Lower lobe of right lung (tissue), 2 donors: ENCODE measurements around the gene SBSN. TPM values are rescaled to one million over a fixed set of nuclear protein-coding genes. Genes with fewer than 3 reads are reported as not detected.

Experiments used
- ATAC-seq, 2 donors: fragments of 200-7000 bp; cut with Tn5 transposase; one replicate each; pipeline ENCODE4 v1.9.1; 2020 to 2022; ENCODE audit warnings: mild to moderate bottlenecking in 2 of 2, moderate library complexity in 2 of 2
- DNase-seq: peaks from one replicate; pipeline ENCODE4 v3.0.0-alpha.2; 2020
- H3K27ac ChIP-seq: fragments of 200-600 bp; one replicate; pipeline ENCODE4 v1.8.0; 2022
- H3K27me3 ChIP-seq: fragments of 200-600 bp; one replicate; pipeline ENCODE4 v1.8.0; 2022; ENCODE audit warnings: low read depth
- H3K36me3 ChIP-seq: fragments of 200-600 bp; one replicate; pipeline ENCODE4 v1.8.0; 2022; ENCODE audit warnings: mild to moderate bottlenecking
- H3K4me1 ChIP-seq: fragments of 200-600 bp; one replicate; pipeline ENCODE4 v1.8.0; 2022
- H3K4me3 ChIP-seq: fragments of 200-600 bp; one replicate; pipeline ENCODE4 v1.8.0; 2022; ENCODE audit warnings: mild to moderate bottlenecking
- H3K9me3 ChIP-seq: fragments of 200-600 bp; one replicate; pipeline ENCODE4 v1.8.0; 2022
- intact Hi-C: fragments of 100-400 bp; cut with DNase I; formaldehyde crosslinking; loops from one replicate; pipeline ENCODE4 v1.11.0; 2022
- total RNA-seq: library from RNA; stranded (reverse); fragmentation: NEBNext Ultra II Directional; extraction: Animal tissue kit (Norgen Biotek cat#: 25700); gene quantifications from one replicate; pipeline ENCODE4 v1.2.1, GENCODE V29; 2021
- TF ChIP-seq, protein P1 (sequence below): fragments of 200-600 bp; IDR thresholded peaks from one replicate; pipeline ENCODE4 v1.8.0; 2022; ENCODE audit warnings: antibody characterized with exemption, mild to moderate bottlenecking
- donor health status: DM: no; HTN: yes; CAD: no; lungs with severe emphysema.

The SBSN gene
- total RNA-seq, 1 donor from 2014 or later: not detected

DNA sequence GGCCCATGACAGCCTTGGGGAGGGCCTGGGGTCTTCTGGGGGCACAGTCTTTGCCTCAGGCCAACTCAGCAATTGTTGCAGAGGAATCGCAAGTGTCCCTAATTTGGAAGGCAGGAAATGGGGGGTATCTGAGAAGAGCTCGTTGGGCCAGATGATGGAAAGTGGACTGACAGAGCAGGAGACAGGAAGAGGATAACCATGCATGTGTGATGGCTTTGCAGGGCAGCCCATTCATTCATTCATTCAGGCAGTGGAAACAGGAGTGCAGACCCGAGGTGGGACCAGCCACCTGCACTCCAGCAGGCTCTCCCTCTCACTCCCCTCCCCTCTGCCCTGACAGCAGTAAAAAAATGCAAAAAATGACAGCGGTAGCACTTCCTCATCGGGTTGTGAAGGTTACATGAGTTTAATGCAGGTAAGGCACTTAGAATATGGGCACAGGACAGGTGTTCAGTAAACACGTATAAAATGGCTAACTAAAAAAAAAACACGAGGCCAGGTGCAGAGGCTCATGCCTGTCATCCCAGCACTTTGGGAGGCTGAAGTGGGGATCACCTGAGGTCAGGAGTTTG, 12.3 kb upstream of the SBSN start:
- H3K4me3 ChIP-seq: no peak overlapping the region
- DNase-seq (no peak), ATAC-seq (no peak)
- no peaks in the 10 kb centered on the region for H3K27me3 ChIP-seq
- peaks cover 7% of the 10 kb centered on the region for H3K4me1 ChIP-seq
- H3K36me3 ChIP-seq: no peaks in the 10 kb centered on the region
- no peak overlapping the region for H3K27ac ChIP-seq
- H3K9me3 ChIP-seq: no peaks in the 10 kb centered on the region
- TF ChIP-seq, protein P1, sequence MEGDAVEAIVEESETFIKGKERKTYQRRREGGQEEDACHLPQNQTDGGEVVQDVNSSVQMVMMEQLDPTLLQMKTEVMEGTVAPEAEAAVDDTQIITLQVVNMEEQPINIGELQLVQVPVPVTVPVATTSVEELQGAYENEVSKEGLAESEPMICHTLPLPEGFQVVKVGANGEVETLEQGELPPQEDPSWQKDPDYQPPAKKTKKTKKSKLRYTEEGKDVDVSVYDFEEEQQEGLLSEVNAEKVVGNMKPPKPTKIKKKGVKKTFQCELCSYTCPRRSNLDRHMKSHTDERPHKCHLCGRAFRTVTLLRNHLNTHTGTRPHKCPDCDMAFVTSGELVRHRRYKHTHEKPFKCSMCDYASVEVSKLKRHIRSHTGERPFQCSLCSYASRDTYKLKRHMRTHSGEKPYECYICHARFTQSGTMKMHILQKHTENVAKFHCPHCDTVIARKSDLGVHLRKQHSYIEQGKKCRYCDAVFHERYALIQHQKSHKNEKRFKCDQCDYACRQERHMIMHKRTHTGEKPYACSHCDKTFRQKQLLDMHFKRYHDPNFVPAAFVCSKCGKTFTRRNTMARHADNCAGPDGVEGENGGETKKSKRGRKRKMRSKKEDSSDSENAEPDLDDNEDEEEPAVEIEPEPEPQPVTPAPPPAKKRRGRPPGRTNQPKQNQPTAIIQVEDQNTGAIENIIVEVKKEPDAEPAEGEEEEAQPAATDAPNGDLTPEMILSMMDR: no peak
- intact Hi-C loops: no loop called here

DNA sequence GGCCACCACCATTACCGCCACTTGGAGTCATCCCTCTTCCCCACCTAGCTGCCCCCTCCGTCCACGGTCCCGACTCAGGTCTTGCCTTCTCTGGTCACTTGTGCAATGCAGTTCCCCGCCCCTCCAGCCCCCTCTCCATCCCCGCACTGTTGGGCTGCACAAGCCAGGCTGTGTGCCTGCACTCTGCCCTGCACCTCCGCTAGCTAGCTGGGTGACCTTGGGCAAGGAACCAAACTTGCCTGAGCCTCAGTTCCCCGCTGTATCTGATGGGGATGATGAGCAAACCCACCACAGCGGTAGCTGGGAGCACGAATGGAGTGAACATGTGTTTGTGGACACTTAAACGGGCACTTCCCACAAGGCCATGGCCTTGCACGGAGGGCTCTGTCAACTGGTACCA, 11.7 kb upstream of the SBSN start:
- ATAC-seq (no peak), DNase-seq (no peak)
- intact Hi-C loops: no loop called here

DNA sequence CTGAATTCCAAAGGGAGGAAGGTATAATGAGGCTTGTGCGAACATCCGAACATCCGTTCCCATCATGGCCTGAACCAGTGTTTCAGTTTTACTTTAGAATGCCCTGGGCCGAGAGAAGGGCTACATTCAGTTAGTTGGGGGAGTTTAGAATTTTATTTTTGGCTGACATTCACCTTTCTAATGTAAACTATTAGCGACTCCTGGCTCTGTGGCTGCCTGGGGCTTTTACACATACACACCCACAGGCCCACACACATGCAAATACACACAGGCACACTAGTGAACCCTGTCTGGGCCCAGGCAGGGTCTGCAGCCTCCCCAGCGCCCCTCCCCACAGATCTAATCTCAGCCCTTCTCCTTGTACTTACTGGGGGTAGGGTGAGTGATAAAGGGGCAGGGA, 11.2 kb upstream of the SBSN start:
- H3K4me1 ChIP-seq: peaks cover under 1% of the 10 kb centered on the region
- DNase-seq (no peak), ATAC-seq (no peak)
- no peaks in the 10 kb centered on the region for H3K9me3 ChIP-seq
- H3K27ac ChIP-seq: no peak overlapping the region
- TF ChIP-seq, protein P1: no peak
- no peaks in the 10 kb centered on the region for H3K36me3 ChIP-seq
- intact Hi-C loops: no loop called here
- no peak overlapping the region for H3K4me3 ChIP-seq
- peaks cover 3% of the 10 kb centered on the region for H3K27me3 ChIP-seq

More for the DNA sequence above, 11.7 kb upstream of the SBSN start:
- Histone ChIP-seq H3K9me3 (no peaks in the 10 kb centered on the region), H3K4me1 (peaks cover 6% of the 10 kb centered on the region), H3K36me3 (no peaks in the 10 kb centered on the region), H3K27me3 (no peaks in the 10 kb centered on the region), H3K27ac (no peak overlapping the region), H3K4me3 (no peak overlapping the region)
- TF ChIP-seq, protein P1: no peak

DNA sequence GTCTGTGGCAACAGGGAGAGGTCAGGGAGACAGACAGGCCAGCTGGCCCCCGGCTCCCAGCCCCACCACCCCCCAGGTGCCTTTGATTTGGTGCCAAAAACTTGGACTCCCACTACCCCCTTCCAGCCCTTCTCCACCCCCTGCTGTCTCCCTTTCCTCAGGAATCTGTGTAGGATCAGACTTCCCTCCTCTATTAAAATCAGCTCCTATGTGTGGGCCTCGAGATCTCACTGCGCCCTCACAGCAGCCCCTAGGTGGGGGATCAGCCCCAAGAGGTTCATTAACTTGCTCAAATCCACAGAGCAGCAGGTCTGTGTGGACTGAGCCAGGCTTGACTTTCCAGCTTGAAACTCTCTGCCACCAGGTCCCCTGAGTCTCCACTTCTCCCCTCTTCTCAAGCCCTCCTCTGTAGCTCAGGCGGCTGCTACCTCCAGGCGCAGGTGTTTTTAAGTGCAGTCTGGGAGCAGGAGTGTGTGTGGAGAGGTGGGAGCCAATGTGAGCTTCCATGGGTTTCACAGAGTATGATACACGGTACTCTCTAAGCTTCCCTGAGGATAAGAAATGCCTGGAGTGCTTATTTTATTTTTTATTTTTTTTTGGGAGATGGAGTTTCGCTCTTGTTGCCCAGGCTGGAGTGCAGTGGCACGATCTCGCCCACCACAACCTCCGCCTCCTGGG, 6.8 kb upstream of the SBSN start:
- peaks cover 46% of the 10 kb centered on the region for H3K27me3 ChIP-seq
- no peaks in the 10 kb centered on the region for H3K36me3 ChIP-seq
- H3K4me1 ChIP-seq: peaks cover 10% of the 10 kb centered on the region
- intact Hi-C loops: no loop called here
- ATAC-seq (no peak), DNase-seq (no peak)
- H3K27ac ChIP-seq: no peak overlapping the region
- no peak overlapping the region for H3K4me3 ChIP-seq
- H3K9me3 ChIP-seq: no peaks in the 10 kb centered on the region
- TF ChIP-seq, protein P1: no peak

DNA sequence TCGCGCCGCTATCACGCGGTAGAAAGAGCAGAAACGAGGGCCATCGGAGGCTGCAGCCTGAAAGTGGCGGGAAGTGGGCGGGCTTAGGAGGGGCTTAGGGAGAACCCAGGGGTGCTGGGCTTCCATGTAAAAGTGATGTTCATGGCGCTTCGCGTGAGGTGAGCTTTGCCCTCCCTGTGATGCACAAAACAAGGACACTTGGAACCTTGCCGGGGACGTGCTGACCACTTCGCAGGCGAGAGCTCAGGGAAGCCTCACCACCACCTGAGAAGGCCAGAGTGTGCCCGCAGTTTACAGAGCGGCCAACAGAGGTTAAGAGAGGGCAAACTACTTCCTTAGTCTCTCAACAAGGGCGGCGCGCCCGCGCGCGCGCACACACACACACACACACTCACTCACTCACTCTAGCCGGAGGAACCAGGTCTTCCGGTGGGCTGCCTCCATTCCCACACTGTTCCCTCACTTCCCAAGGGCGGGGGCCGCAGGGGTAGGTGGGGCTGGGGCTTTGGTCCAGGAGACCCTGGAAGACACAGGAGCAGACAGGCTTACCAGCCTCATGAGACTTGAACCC, 5.8 kb upstream of the SBSN start:
- no peak overlapping the region for H3K4me3 ChIP-seq
- H3K27ac ChIP-seq: no peak overlapping the region
- peak; percentile 78 to 85 for ATAC-seq

More for the DNA sequence above, 5.8 kb upstream of the SBSN start:
- peak; percentile 72 for DNase-seq
- Histone ChIP-seq H3K9me3 (no peaks in the 10 kb centered on the region), H3K36me3 (no peaks in the 10 kb centered on the region), H3K4me1 (peaks cover 10% of the 10 kb centered on the region), H3K27me3 (peaks cover 55% of the 10 kb centered on the region)
- intact Hi-C loops: no loop called here
- TF ChIP-seq, protein P1: no peak
